GM19193 (cell line): ENCODE measurements around the gene SEPTIN8.

Experiments used
- POLR2A ChIP-seq: IDR thresholded peaks from 4 replicates; pipeline ENCODE4 v1.6.1; 2011; ENCODE audit not compliant: insufficient read depth, insufficient read length; ENCODE audit errors: extremely low read depth

Gene SEPTIN8

DNA sequence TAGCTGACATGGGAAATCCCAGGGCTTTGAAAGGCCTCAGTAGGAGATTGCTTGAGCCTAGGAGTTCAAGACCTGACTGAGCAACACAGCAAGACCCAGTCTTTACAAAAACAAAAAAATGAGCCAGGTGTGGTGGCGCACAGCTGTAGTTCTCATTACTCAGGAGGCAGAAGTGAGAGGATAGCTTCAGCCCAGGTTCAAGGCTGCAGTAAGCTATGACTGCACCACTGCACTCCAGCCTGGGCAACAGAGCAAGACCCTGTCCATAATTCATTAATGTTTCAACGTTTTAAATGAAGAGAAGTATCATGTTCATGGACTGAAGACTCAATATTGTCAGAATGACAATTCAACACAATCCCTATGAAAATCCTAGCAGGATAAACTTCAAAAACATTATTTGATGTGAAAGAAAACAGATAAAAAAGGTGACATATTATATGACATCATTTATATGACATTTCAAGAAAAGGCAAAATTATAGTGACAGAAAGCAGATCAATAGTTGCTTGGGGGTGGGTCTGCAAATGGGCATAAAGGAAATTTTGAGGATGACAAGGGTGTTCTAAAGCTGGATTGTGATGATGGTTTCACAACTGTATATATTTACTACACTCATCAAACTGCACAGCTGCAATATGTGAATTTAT lies 43.4 kb downstream of the SEPTIN8 start:
- TF ChIP-seq POLR2A, result no peak

DNA sequence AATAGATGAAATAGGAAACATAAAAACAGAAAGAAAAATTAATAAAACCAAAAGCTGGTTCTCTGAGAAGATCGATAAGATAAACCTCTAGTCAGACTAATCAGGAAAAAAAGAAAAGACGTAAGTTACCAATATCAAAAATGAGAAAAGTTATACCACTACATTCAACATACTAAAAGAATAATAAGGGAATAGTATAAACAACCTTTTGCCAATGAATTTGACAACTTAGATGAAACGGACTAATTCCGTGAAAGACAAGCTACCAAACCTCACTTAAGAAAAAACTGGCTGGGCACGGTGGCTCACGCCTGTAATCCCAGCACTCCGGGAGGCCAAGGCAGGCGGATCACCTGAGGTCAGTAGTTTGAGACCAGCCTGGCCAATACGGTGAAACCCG lies 47.1 kb downstream of the SEPTIN8 start:
- TF ChIP-seq POLR2A, result no peak

DNA sequence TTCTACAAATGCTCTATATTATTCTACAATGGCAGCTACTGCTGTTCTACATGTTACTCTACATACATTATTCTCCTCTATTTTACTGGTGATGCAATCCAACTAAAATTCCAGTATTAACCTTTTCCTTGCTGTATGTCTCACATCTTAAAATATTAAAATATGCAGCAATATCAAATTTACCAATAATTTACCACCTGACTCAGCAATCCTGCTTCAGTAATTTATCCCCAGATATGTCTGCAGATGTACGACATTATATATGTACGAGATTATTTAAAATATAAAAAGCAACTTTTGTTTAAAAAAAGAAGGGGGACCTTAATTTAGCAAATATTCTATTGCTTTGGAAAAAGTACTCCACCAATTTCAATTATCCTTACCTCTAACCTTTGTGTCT lies 51.3 kb downstream of the SEPTIN8 start:
- no peak for TF ChIP-seq POLR2A

DNA sequence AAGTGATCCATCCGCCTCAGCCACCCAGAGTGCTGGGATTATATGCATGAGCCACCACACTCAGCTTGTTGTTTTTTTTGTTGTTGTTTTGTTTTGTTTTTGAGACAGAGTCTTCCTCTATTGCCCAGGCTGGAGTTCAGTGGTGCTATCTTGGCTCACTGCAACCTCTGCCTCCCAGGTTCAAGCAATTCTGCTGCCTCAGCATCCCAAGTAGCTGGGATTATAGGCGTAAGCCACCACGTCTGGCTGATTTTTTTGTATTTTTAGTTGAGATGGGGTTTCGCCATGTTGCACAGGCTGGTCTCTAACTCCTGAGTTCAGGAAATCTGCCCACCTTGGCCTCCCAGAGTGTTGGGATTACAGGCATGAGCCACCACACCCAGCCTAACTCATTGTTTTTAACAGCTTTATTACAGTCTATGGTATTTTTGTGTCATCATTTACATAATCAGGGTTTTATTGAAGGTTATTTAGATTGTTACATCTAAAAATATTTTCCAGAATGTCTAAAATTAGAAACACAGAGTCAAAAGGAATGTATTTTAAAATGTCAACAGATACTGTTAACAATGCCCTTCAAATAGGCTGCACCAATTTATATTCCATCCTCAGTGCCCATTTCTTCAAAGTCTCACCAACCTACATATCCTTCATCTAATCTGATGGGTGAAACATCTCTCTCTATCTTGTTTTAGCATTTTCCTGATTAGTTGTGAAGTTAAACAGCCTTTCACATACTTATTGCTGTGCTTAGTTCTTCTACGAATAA lies 58.3 kb downstream of the SEPTIN8 start:
- TF ChIP-seq POLR2A, result no peak

DNA sequence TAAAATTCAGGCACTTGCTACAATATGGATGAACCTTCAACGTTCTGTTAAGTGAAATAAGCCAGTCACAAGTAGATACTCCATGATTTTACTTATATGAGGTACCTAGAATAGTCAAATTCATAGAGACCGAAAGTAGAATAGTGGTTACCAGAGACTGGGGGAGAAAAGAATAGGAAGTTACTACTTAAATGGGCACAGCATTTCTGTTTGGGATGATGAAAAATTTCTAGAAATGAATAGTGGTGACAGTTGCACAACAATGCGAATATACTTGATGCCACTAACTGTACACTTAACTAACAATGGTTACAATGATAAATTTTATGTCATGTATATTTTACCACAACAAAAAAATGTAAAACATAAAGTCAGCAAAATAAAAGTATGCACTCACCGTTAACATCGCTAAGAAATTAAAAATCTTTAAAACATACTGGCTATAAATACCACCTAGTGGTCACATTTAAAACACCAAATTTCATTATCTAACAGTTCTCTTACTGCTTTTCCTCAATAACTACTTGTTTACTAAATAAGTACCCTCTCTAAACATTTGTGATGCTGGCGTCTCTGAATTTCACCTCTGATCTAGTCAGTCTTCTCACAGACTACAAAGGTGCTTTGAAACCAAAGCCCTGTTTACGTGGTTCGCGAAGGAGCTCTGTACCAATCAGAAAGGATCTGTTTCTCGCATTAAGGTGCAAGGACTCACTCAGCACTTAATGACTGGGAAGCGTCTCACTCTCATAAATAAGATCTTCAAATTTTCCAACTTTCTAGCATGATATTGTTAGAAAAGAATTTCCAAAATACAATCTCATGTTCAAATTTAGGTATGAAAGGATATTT lies 62.4 kb downstream of the SEPTIN8 start:
- no peak for TF ChIP-seq POLR2A

GRCh38 chr5:132708645-132709044 lies 68.4 kb downstream of the SEPTIN8 start:
- TF ChIP-seq POLR2A, result no peak

DNA sequence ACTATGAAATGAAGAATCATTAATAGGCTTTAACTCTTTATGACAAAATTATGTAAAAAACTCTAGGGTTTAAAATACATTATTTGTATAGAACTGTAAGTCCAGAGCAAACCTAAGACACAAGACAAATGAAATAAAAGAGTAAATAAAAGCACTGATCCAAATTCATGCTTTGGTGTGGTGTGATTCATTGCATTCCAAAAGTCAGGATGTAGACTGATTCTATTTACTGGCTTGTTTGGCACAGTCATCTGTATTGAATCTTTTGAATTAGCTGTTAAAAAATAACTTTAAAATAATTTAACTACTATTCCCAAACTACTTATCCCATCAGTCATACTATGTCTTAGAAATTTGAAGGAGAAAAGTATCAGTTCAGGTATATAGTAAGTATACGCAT lies 72.2 kb downstream of the SEPTIN8 start:
- no peak for TF ChIP-seq POLR2A
